ENCODE measurements around the gene CNTNAP5. TPM values are rescaled to one million over a fixed set of nuclear protein-coding genes. Genes with fewer than 3 reads are reported as not detected.

The CNTNAP5 gene
- total and polyA plus RNA-seq, 12 donors, result 0.04 TPM; not detected in 11

DNA sequence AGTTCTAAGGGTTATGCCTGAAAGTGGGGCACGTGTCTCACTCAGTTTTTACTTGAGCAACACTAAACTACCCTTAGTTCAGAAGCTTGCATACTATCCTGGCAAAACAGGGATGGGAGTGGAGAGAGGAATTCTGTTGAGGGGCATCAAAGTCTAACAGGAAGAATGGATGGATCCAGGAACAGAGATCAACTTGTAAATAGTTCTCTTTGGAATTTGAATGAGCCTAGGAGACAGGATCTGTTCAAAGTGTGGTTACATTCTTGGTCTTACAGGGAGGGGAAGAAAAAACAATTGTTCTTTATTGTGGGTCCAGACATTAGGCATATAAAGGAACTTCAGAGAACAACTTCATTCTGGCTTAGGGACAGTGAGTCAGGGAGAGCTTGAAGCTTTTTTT, 560.2 kb downstream of the CNTNAP5 start:
- intact Hi-C loops (cut with DNase I), result no loop called here
- no peak for ATAC-seq
- H3K27me3 ChIP-seq, result no peaks in the 10 kb centered on the region
- H3K27ac ChIP-seq, result no peak overlapping the region
- 52 to 59% methylated on average over 1 of the region's 1 CpG for WGBS, 2 donors
- H3K9me3 ChIP-seq, result peaks cover 0 to 3% (median 0%) of the 10 kb centered on the region in 11 donors
- H3K4me3 ChIP-seq, result no peak overlapping the region
- H3K4me1 ChIP-seq, result no peaks in the 10 kb centered on the region
- H3K36me3 ChIP-seq, result no peaks in the 10 kb centered on the region
- no peak for DNase-seq
- TF ChIP-seq, protein P1, sequence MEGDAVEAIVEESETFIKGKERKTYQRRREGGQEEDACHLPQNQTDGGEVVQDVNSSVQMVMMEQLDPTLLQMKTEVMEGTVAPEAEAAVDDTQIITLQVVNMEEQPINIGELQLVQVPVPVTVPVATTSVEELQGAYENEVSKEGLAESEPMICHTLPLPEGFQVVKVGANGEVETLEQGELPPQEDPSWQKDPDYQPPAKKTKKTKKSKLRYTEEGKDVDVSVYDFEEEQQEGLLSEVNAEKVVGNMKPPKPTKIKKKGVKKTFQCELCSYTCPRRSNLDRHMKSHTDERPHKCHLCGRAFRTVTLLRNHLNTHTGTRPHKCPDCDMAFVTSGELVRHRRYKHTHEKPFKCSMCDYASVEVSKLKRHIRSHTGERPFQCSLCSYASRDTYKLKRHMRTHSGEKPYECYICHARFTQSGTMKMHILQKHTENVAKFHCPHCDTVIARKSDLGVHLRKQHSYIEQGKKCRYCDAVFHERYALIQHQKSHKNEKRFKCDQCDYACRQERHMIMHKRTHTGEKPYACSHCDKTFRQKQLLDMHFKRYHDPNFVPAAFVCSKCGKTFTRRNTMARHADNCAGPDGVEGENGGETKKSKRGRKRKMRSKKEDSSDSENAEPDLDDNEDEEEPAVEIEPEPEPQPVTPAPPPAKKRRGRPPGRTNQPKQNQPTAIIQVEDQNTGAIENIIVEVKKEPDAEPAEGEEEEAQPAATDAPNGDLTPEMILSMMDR (IDR thresholded peaks at IDR 0.05), result no peak

DNA sequence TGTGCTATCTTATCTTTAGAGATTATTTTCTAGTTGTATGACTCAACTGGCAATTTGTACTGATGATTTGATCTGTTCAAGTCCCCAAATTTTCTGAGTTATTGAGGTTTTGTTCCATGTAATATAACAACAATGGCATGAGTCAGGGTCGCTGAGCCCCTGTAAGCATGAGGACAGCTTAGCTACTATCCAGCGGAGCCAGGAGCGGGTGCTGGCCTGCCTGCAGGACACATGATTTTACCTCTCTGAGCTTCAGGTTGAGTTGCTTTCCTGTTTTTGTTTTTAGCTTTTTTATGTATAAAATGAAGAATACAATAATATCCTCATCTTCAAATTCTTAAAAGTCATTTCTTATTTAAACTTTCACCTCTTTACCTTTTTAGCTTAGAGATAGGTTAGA, 561.1 kb downstream of the CNTNAP5 start:
- 92 to 93% methylated on average over 3 of the region's 3 CpGs for WGBS, 2 donors

DNA sequence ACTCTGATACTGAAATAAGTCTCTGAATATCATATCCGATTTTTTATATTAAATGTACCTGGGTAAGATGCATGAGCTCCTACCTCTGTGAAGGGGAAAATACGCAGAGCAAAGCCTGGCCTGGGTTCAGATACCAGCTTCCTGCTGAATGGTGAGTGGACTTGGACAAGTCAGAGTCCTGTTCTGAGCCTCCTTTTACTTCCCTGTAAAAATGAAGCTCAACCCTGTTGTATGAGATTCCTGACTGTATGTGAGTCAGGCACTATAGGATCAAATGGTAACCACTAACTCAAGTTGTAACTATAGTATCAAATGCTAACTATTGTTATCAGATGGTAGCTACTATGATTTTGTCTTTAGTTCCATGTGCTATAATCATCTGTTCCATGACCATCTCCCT, 561.7 kb downstream of the CNTNAP5 start:
- Histone ChIP-seq H3K27ac (no peak overlapping the region), H3K4me3 (no peak overlapping the region), H3K9me3 (peaks cover 0 to 3% (median 0%) of the 10 kb centered on the region in 11 donors), H3K36me3 (no peaks in the 10 kb centered on the region), H3K4me1 (no peaks in the 10 kb centered on the region), H3K27me3 (no peaks in the 10 kb centered on the region)
- no peak for DNase-seq
- 91 to 95% methylated on average over 2 of the region's 2 CpGs for WGBS, 2 donors
- ATAC-seq, result no peak
- TF ChIP-seq, protein P1 (IDR thresholded peaks at IDR 0.05), result no peak
- intact Hi-C loops (cut with DNase I), result no loop called here

More for the DNA sequence above, 561.1 kb downstream of the CNTNAP5 start:
- H3K36me3 ChIP-seq, result no peaks in the 10 kb centered on the region
- DNase-seq (no peak), ATAC-seq (no peak)
- H3K4me3 ChIP-seq, result no peak overlapping the region
- TF ChIP-seq, protein P1 (IDR thresholded peaks at IDR 0.05), result no peak
- H3K27ac ChIP-seq, result no peak overlapping the region
- H3K9me3 ChIP-seq, result peaks cover 0 to 3% (median 0%) of the 10 kb centered on the region in 11 donors
- no peaks in the 10 kb centered on the region for H3K27me3 ChIP-seq
- no peaks in the 10 kb centered on the region for H3K4me1 ChIP-seq
- intact Hi-C loops (cut with DNase I), result no loop called here

DNA sequence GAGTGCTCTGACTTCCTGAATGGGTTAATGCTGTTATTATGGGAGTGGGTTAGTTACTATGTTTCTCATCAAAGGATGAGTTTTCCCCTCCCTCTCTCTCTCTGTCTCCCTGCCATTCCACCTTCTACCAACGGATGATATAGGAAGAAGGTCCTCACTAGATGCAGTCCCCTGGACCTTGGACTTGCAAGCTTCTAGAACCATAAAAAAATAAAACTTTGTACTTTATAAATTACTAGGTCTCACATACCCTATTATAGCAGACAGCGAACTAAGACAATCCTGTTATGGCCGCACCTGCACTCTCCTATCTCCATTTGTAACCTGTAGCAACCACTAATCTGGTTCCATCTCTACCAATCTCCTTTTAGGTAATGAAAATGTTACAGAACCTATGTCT, 564.9 kb downstream of the CNTNAP5 start:
- H3K4me3 ChIP-seq, result no peak overlapping the region
- peaks cover 0 to 3% (median 0%) of the 10 kb centered on the region in 11 donors for H3K9me3 ChIP-seq
- no peaks in the 10 kb centered on the region for H3K27me3 ChIP-seq
- TF ChIP-seq, protein P1 (IDR thresholded peaks at IDR 0.05), result no peak
- no peak for DNase-seq
- WGBS, 2 donors, result 92 to 94% methylated on average over 3 of the region's 3 CpGs
- H3K27ac ChIP-seq, result no peak overlapping the region
- intact Hi-C loops (cut with DNase I), result no loop called here
- no peak for ATAC-seq
- no peaks in the 10 kb centered on the region for H3K4me1 ChIP-seq
- H3K36me3 ChIP-seq, result no peaks in the 10 kb centered on the region

Data from heart right ventricle (tissue), 16 donors.